HepG2 (cell line): ENCODE measurements around the gene ANGPTL5. TPM values are rescaled to one million over a fixed set of nuclear protein-coding genes. Genes with fewer than 3 reads are reported as not detected.
A peak's percentile ranks its signal among the peaks of the same experiment; 100 is the strongest.

ENCODE experiments used
- ARNT2 ChIP-seq: sonication (generic); formaldehyde crosslinking; IDR thresholded peaks from 2 replicates; pipeline ENCODE4 v1.8.0; 2022; ENCODE audit warnings: mild to moderate bottlenecking, low read depth, missing genetic modification reagents, moderate library complexity
- ATF7 ChIP-seq, 2 experiments: fragments of 450-650 bp in 1 of 2; sonication (generic) in 1 of 2; formaldehyde crosslinking in 1 of 2; IDR thresholded peaks; 2 replicates each; pipeline versions ENCODE4 v1.4.0 to v1.6.1; 2016 to 2020; ENCODE audit warnings: antibody characterized with exemption in 1 of 2, mild to moderate bottlenecking in 1 of 2, missing genetic modification reagents in 1 of 2
- ATF7-NPFF ChIP-seq: sonication (generic); formaldehyde crosslinking; IDR thresholded peaks from 2 replicates; pipeline ENCODE4 v1.8.1; 2023; ENCODE audit warnings: mild to moderate bottlenecking, low read depth, missing genetic modification reagents, moderate library complexity
- ATRX ChIP-seq: sonication (generic); formaldehyde crosslinking; IDR thresholded peaks from 2 replicates; pipeline ENCODE4 v1.4.0; 2020; ENCODE audit warnings: missing genetic modification reagents, borderline replicate concordance
- CBFB ChIP-seq: sonication (generic); formaldehyde crosslinking; IDR thresholded peaks from 2 replicates; pipeline ENCODE4 v1.4.0; 2020; ENCODE audit warnings: missing genetic modification reagents
- ELF3 ChIP-seq: IDR thresholded peaks from 2 replicates; pipeline ENCODE4 v1.6.1; 2016; ENCODE audit warnings: missing genetic modification reagents, missing compliant biosample characterization
- ELF4 ChIP-seq: sonication (generic); formaldehyde crosslinking; IDR thresholded peaks from 2 replicates; pipeline ENCODE4 v1.5.0; 2020; ENCODE audit warnings: missing genetic modification reagents, mild to moderate bottlenecking, moderate library complexity, borderline replicate concordance
- ETV6 ChIP-seq: sonication (generic); formaldehyde crosslinking; conservative IDR thresholded peaks from 2 replicates; pipeline ENCODE4 v1.4.0; 2020; ENCODE audit warnings: missing genetic modification reagents
- NCOA2 ChIP-seq: sonication (generic); formaldehyde crosslinking; IDR thresholded peaks from 2 replicates; pipeline ENCODE4 v1.8.0; 2022; ENCODE audit warnings: inconsistent platforms
- NR3C1 ChIP-seq: sonication (generic); formaldehyde crosslinking; IDR thresholded peaks from 2 replicates; pipeline ENCODE4 v1.4.0; 2020; ENCODE audit warnings: missing genetic modification reagents
- RAD21 ChIP-seq: fragments of 450-650 bp; formaldehyde crosslinking; IDR thresholded peaks from 2 replicates; pipeline ENCODE4 v1.5.0; 2020; ENCODE audit warnings: mild to moderate bottlenecking
- SAP130 ChIP-seq: IDR thresholded peaks from 2 replicates; pipeline ENCODE4 v1.6.1; 2016; ENCODE audit warnings: low read depth
- SETDB1 ChIP-seq: sonication (generic); formaldehyde crosslinking; IDR thresholded peaks from 2 replicates; pipeline ENCODE4 v1.5.1; 2020; ENCODE audit warnings: missing genetic modification reagents, mild to moderate bottlenecking, borderline replicate concordance
- SMC3 ChIP-seq: IDR thresholded peaks from 2 replicates; pipeline ENCODE4 v1.6.1; 2011; ENCODE audit warnings: low read length, improper control_type of control experiment
- SOX6 ChIP-seq, 2 experiments: fragments of 450-650 bp in 1 of 2; sonication (generic) in 1 of 2; formaldehyde crosslinking in 1 of 2; IDR thresholded peaks; 2 replicates each; pipeline versions ENCODE4 v1.4.0 to v1.6.1; 2017 to 2020; ENCODE audit warnings: antibody characterized with exemption in 1 of 2, mild to moderate bottlenecking in 1 of 2, missing genetic modification reagents in 1 of 2
- TEAD3 ChIP-seq: optimal IDR thresholded peaks from 2 replicates; pipeline ENCODE3; 2016; ENCODE audit warnings: borderline replicate concordance
- THAP11 ChIP-seq: IDR thresholded peaks from 2 replicates; pipeline ENCODE4 v1.6.1; 2016; ENCODE audit warnings: missing biosample characterization, missing genetic modification reagents
- XRCC5 ChIP-seq: fragments of 200-400 bp; formaldehyde crosslinking; optimal IDR thresholded peaks from 2 replicates; pipeline ENCODE3; 2017; ENCODE audit warnings: mild to moderate bottlenecking, low read length
- ZFP1 ChIP-seq: IDR thresholded peaks from 2 replicates; pipeline ENCODE4 v1.6.1; 2016
- ZNF644 ChIP-seq: IDR thresholded peaks from 2 replicates; pipeline ENCODE4 v1.6.1; 2016; ENCODE audit warnings: low read depth
- ZNF749 ChIP-seq: sonication (generic); formaldehyde crosslinking; IDR thresholded peaks from 2 replicates; pipeline ENCODE4 v1.8.0; 2022; ENCODE audit warnings: mild to moderate bottlenecking, missing genetic modification reagents, moderate library complexity, borderline replicate concordance
- polyA plus RNA-seq, 8 experiments: library from polyadenylated mRNA; depleted of rRNA in 3 of 8; stranded (reverse) in 7 of 8; unstranded in 1 of 8; fragments of >200 nt; fragmentation: Illumina TruSeq in 4 of 8; extraction: Trizol in 4 of 8; gene quantifications; 2 replicates each; pipeline versions ENCODE4 v1.2.1 to v1.2.3, GENCODE V29; 2011 to 2016; ENCODE audit warnings: low read depth in 4 of 8, missing spikeins in 1 of 8, mixed read lengths in 1 of 8; ENCODE audit not compliant: insufficient read depth in 1 of 8
- total RNA-seq, 5 experiments: library from RNA; depleted of rRNA; stranded (reverse); fragments of >200 nt; fragmentation: Illumina TruSeq; extraction: Trizol; gene quantifications; 2 replicates each; pipeline ENCODE4 v1.2.3, GENCODE V29; 2016; ENCODE audit warnings: low read depth in 1 of 5
- TF ChIP-seq, protein P1 (sequence below): sonication (generic); formaldehyde crosslinking; IDR thresholded peaks from 2 replicates; pipeline ENCODE4 v1.5.1; 2020; ENCODE audit warnings: mild to moderate bottlenecking, missing genetic modification reagents
- TF ChIP-seq, protein P2 (sequence below): sonication (generic); formaldehyde crosslinking; IDR thresholded peaks from 2 replicates; pipeline ENCODE4 v1.4.0; 2020; ENCODE audit warnings: missing genetic modification reagents
- TF ChIP-seq, protein P3 (sequence below): sonication (generic); formaldehyde crosslinking; IDR thresholded peaks from 2 replicates; pipeline ENCODE4 v1.5.1; 2020; ENCODE audit warnings: mild to moderate bottlenecking, moderate library complexity, missing genetic modification reagents

The ANGPTL5 gene
- total and polyA plus RNA-seq, 2 of the 13 experiments (the other 11 are each of a cell fraction or from before 2014, with no cell fraction given) = not detected

DNA sequence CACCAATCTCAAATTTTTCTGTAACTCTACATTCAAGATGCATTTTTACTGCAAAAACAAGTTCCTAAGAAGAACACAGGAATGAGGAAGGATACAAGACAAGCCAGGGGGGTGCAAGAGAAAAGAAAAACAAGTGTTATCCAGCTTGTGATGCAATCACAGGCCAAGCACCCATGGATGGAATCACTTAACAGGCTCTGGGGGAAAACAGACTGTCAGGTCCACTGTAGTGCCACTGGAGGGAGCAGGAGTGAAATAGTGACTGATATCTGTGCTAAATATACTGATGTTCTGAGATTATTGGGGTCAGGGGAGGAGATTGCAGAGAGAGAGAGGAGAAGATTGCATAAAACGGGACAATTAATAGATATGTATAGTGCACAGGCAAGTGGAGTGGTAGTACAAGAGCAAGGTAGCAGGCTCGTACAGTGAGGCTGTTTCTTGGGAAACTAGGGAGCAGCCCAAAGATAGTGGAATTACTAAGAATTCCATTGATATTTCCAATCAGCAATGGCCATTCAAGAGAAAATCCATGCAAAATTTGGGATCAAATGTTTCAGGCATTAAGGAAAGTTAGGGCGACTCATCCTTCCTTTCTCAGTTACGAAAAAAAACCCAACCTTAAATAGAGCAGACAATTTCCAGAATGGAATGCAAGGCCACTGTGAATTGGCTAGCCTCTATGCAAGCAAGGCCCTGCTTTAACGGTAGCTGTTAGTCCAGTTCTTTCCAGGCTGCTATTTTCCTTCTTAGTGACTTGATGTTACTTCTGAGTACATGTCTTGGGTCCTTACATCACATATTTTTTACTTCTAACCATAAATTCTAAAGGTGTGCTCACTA, 53.7 kb downstream of the ANGPTL5 start (continued):
- TF ChIP-seq, protein P1, sequence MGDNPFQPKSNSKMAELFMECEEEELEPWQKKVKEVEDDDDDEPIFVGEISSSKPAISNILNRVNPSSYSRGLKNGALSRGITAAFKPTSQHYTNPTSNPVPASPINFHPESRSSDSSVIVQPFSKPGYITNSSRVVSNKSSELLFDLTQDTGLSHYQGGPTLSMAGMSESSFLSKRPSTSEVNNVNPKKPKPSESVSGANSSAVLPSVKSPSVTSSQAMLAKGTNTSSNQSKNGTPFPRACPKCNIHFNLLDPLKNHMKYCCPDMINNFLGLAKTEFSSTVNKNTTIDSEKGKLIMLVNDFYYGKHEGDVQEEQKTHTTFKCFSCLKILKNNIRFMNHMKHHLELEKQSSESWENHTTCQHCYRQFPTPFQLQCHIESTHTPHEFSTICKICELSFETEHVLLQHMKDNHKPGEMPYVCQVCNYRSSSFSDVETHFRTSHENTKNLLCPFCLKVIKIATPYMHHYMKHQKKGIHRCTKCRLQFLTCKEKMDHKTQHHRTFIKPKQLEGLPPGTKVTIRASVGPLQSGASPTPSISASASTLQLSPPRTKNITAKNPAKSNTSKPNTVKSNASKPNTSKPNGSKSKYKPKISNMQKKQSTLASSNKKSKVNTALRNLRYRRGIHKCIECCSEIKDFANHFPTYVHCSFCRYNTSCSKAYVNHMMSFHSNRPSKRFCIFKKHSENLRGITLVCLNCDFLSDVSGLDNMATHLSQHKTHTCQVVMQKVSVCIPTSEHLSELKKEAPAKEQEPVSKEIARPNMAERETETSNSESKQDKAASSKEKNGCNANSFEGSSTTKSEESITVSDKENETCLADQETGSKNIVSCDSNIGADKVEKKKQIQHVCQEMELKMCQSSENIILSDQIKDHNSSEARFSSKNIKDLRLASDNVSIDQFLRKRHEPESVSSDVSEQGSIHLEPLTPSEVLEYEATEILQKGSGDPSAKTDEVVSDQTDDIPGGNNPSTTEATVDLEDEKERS = no peak
- TF ChIP-seq ARNT2 (CRISPR knock-in tag) (no peak), SOX6 (IDR thresholded peaks at IDR 0.05) (no peak), SOX6 (CRISPR knock-in tag; IDR thresholded peaks at IDR 0.05) (peak; percentile 35; the same call in 1 of the 2 replicates), ATF7-NPFF (CRISPR knock-in tag) (no peak), CBFB (CRISPR knock-in tag) (no peak), SAP130 (CRISPR knock-in tag) (0 out of 2 replicates have a peak, but pooled peaks have one; percentile 17), RAD21 (CRISPR knock-in tag) (peak; percentile 68; the same call in 1 of the 2 replicates), NR3C1 (CRISPR knock-in tag) (no peak), SETDB1 (no peak), ELF4 (CRISPR knock-in tag) (no peak), XRCC5 (peak; percentile 35), ZFP1 (CRISPR knock-in tag) (0 out of 2 replicates have a peak, but pooled peaks have one; percentile 56), ATF7 (IDR thresholded peaks at IDR 0.05) (peak; percentile 14; the same call in 1 of the 2 replicates), ATF7 (CRISPR knock-in tag; IDR thresholded peaks at IDR 0.05) (no peak), ETV6 (CRISPR knock-in tag) (no peak), THAP11 (CRISPR knock-in tag) (peak; percentile 43; the same call in 1 of the 2 replicates), ATRX (CRISPR knock-in tag) (no peak), TEAD3 (peak; percentile 24), ZNF749 (no peak), SMC3 (peak; percentile 87), NCOA2 (CRISPR knock-in tag) (0 out of 2 replicates have a peak, but pooled peaks have one; percentile 7), ELF3 (CRISPR knock-in tag) (peak; percentile 36; the same call in 1 of the 2 replicates), ZNF644 (CRISPR knock-in tag) (peak; percentile 55; the same call in 1 of the 2 replicates)
- TF ChIP-seq, protein P2, sequence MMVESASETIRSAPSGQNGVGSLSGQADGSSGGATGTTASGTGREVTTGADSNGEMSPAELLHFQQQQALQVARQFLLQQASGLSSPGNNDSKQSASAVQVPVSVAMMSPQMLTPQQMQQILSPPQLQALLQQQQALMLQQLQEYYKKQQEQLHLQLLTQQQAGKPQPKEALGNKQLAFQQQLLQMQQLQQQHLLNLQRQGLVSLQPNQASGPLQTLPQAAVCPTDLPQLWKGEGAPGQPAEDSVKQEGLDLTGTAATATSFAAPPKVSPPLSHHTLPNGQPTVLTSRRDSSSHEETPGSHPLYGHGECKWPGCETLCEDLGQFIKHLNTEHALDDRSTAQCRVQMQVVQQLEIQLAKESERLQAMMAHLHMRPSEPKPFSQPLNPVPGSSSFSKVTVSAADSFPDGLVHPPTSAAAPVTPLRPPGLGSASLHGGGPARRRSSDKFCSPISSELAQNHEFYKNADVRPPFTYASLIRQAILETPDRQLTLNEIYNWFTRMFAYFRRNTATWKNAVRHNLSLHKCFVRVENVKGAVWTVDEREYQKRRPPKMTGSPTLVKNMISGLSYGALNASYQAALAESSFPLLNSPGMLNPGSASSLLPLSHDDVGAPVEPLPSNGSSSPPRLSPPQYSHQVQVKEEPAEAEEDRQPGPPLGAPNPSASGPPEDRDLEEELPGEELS (CRISPR knock-in tag) = 0 out of 2 replicates have a peak, but pooled peaks have one; percentile 8
- TF ChIP-seq, protein P3, sequence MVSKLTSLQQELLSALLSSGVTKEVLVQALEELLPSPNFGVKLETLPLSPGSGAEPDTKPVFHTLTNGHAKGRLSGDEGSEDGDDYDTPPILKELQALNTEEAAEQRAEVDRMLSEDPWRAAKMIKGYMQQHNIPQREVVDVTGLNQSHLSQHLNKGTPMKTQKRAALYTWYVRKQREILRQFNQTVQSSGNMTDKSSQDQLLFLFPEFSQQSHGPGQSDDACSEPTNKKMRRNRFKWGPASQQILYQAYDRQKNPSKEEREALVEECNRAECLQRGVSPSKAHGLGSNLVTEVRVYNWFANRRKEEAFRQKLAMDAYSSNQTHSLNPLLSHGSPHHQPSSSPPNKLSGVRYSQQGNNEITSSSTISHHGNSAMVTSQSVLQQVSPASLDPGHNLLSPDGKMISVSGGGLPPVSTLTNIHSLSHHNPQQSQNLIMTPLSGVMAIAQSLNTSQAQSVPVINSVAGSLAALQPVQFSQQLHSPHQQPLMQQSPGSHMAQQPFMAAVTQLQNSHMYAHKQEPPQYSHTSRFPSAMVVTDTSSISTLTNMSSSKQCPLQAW (CRISPR knock-in tag) = peak; percentile 28; the same call in 1 of the 2 replicates
